Measurements from ENCODE around the gene PRKD2. TPM values are rescaled to one million over a fixed set of nuclear protein-coding genes. Genes with fewer than 3 reads are reported as not detected.
"Not testable (repeated sequence)": the region's sequence is repeated elsewhere in the genome, so short reads cannot be mapped to it uniquely, and the experiment has no call there.

PRKD2 gene
- polyA plus RNA-seq, 1 donor from 2014 or later, result 8.0 TPM

DNA sequence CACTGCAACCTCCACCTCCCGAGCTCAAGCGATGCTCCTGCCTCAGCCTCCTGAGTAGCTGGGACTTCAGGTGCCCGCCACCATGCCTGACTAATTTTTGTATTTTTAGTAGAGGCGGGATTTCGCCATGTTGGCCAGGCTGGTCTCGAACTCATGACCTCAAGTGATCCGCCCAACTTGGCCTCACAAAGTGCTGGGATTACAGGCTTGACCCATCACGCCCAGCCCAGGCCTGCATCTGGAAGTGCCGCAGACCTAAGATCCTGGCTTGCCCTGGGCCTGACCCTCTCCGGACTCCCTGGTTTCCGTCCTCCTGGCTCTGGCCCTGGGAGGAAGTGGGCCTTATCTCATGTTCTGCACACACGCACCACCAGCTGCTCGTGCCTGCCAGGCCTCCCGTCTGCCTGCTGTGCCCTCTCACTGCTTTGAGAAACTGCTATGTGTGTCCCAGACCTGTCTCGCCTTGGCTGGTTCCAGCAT, 87.3 kb downstream of the PRKD2 start:
- H3K9ac ChIP-seq (ENCODE audit: low read length), result no peak overlapping the region
- TF ChIP-seq, protein P1, sequence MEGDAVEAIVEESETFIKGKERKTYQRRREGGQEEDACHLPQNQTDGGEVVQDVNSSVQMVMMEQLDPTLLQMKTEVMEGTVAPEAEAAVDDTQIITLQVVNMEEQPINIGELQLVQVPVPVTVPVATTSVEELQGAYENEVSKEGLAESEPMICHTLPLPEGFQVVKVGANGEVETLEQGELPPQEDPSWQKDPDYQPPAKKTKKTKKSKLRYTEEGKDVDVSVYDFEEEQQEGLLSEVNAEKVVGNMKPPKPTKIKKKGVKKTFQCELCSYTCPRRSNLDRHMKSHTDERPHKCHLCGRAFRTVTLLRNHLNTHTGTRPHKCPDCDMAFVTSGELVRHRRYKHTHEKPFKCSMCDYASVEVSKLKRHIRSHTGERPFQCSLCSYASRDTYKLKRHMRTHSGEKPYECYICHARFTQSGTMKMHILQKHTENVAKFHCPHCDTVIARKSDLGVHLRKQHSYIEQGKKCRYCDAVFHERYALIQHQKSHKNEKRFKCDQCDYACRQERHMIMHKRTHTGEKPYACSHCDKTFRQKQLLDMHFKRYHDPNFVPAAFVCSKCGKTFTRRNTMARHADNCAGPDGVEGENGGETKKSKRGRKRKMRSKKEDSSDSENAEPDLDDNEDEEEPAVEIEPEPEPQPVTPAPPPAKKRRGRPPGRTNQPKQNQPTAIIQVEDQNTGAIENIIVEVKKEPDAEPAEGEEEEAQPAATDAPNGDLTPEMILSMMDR (IDR thresholded peaks at IDR 0.05; ENCODE audit: poor library complexity, severe bottlenecking), result no peak
- TF ChIP-seq TAF1 (IDR thresholded peaks at IDR 0.05; ENCODE audit: low read depth), result no peak
- TF ChIP-seq EP300 (conservative IDR thresholded peaks at IDR 0.05; ENCODE audit: poor library complexity, severe bottlenecking), result no peak
- no peak for TF ChIP-seq SMC3 (conservative IDR thresholded peaks at IDR 0.05; ENCODE audit: poor library complexity)
- no peak for TF ChIP-seq MXI1 (conservative IDR thresholded peaks at IDR 0.05; ENCODE audit: poor library complexity, severe bottlenecking)
- TF ChIP-seq RAD21 (conservative IDR thresholded peaks at IDR 0.05), result no peak
- no peak for TF ChIP-seq POLR2AphosphoS5 (IDR thresholded peaks at IDR 0.05)
- TF ChIP-seq, protein P2, sequence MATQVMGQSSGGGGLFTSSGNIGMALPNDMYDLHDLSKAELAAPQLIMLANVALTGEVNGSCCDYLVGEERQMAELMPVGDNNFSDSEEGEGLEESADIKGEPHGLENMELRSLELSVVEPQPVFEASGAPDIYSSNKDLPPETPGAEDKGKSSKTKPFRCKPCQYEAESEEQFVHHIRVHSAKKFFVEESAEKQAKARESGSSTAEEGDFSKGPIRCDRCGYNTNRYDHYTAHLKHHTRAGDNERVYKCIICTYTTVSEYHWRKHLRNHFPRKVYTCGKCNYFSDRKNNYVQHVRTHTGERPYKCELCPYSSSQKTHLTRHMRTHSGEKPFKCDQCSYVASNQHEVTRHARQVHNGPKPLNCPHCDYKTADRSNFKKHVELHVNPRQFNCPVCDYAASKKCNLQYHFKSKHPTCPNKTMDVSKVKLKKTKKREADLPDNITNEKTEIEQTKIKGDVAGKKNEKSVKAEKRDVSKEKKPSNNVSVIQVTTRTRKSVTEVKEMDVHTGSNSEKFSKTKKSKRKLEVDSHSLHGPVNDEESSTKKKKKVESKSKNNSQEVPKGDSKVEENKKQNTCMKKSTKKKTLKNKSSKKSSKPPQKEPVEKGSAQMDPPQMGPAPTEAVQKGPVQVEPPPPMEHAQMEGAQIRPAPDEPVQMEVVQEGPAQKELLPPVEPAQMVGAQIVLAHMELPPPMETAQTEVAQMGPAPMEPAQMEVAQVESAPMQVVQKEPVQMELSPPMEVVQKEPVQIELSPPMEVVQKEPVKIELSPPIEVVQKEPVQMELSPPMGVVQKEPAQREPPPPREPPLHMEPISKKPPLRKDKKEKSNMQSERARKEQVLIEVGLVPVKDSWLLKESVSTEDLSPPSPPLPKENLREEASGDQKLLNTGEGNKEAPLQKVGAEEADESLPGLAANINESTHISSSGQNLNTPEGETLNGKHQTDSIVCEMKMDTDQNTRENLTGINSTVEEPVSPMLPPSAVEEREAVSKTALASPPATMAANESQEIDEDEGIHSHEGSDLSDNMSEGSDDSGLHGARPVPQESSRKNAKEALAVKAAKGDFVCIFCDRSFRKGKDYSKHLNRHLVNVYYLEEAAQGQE (IDR thresholded peaks at IDR 0.05; ENCODE audit: borderline replicate concordance), result no peak
- no peak for TF ChIP-seq EZH2 (IDR thresholded peaks at IDR 0.05; ENCODE audit: borderline replicate concordance, insufficient read depth, low read length, poor library complexity, severe bottlenecking)
- H3K27ac ChIP-seq (ENCODE audit: low read length), result no peak overlapping the region
- no peaks in the 10 kb centered on the region for H3K9me2 ChIP-seq (ENCODE audit: insufficient read depth, low read length)
- no peaks in the 10 kb centered on the region for H3K79me2 ChIP-seq (replicated peaks; ENCODE audit: insufficient read depth, low read length)
- H3K4me2 ChIP-seq (ENCODE audit: low read length), result no peak overlapping the region
- H3K27me3 ChIP-seq (ENCODE audit: insufficient read depth, low read depth, low read length), result peaks cover 2% of the 10 kb centered on the region
- no peaks in the 10 kb centered on the region for H3K36me3 ChIP-seq (ENCODE audit: insufficient read depth, low read length)
- no peaks in the 10 kb centered on the region for H3F3A ChIP-seq (ENCODE audit: insufficient read depth, low read length, poor library complexity, severe bottlenecking)
- H4K20me1 ChIP-seq (ENCODE audit: insufficient read depth), result no peaks in the 10 kb centered on the region
- no peaks in the 10 kb centered on the region for H3K9me3 ChIP-seq (ENCODE audit: low read length)
- no peak overlapping the region for H3K4me3 ChIP-seq (ENCODE audit: low read length)
- H2AFZ ChIP-seq (ENCODE audit: low read depth, low read length), result no peak overlapping the region

DNA sequence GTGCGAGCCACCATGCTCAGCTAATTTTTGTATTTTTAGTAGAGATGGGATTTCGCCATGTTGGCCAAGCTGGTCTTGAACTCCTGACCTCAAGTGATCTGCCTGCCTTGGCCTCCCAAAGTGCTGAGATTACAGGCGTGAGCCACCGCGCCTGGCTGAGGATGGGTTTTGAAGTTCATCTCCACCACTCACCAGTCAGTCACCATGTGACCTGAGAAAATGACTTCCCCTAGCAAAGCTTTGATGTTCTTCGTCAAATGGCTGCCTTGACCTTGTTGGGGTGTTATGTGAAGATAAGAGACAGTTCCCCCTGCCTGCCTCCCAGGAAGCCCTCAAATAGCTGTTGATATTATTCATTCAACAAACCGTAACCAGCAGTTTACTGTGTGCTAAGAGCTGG, 87.9 kb downstream of the PRKD2 start:
- H3K79me2 ChIP-seq (replicated peaks; ENCODE audit: insufficient read depth, low read length); H3K4me2 ChIP-seq (ENCODE audit: low read length); H4K20me1 ChIP-seq (ENCODE audit: insufficient read depth); H3K36me3 ChIP-seq (ENCODE audit: insufficient read depth, low read length); H3K27me3 ChIP-seq (ENCODE audit: insufficient read depth, low read depth, low read length); H3K4me3 ChIP-seq (ENCODE audit: low read length); H2AFZ ChIP-seq (ENCODE audit: low read depth, low read length); H3K27ac ChIP-seq (ENCODE audit: low read length); H3K9me3 ChIP-seq (ENCODE audit: low read length); H3K9ac ChIP-seq (ENCODE audit: low read length); H3K9me2 ChIP-seq (ENCODE audit: insufficient read depth, low read length); H3F3A ChIP-seq (ENCODE audit: insufficient read depth, low read length, poor library complexity, severe bottlenecking): not testable (repeated sequence)

DNA sequence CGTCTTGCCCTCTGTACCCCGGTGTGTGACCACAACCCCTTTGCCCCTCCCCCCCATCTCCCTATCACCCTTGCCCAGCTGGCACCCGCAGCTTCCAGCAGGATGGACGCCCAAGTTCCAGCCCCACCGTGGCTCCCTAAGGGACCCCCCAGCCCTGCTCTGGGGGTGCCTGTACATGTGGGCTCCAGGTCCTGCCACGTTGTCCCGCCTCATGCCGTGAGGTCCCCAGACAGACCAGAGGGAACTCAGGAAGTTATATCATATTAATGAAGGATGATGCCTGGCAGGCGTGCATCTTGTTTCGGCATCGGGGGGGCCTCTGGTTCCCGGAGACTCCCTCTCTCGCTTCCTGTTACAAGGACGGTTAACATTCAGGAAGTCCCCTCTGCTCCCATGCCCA, 90.5 kb downstream of the PRKD2 start:
- Histone ChIP-seq H3K4me2 (ENCODE audit: low read length) (no peak overlapping the region), H2AFZ (ENCODE audit: low read depth, low read length) (no peak overlapping the region), H3K4me3 (ENCODE audit: low read length) (no peak overlapping the region), H3K27me3 (ENCODE audit: insufficient read depth, low read depth, low read length) (no peaks in the 10 kb centered on the region), H3F3A (ENCODE audit: insufficient read depth, low read length, poor library complexity, severe bottlenecking) (no peaks in the 10 kb centered on the region), H3K36me3 (ENCODE audit: insufficient read depth, low read length) (no peaks in the 10 kb centered on the region), H4K20me1 (ENCODE audit: insufficient read depth) (no peaks in the 10 kb centered on the region), H3K79me2 (replicated peaks; ENCODE audit: insufficient read depth, low read length) (no peaks in the 10 kb centered on the region), H3K9me3 (ENCODE audit: low read length) (no peaks in the 10 kb centered on the region), H3K9me2 (ENCODE audit: insufficient read depth, low read length) (no peaks in the 10 kb centered on the region), H3K9ac (ENCODE audit: low read length) (no peak overlapping the region), H3K27ac (ENCODE audit: low read length) (no peak overlapping the region)
- no peak for TF ChIP-seq SMC3 (conservative IDR thresholded peaks at IDR 0.05; ENCODE audit: poor library complexity)
- TF ChIP-seq MXI1 (conservative IDR thresholded peaks at IDR 0.05; ENCODE audit: poor library complexity, severe bottlenecking), result no peak
- no peak for TF ChIP-seq EP300 (conservative IDR thresholded peaks at IDR 0.05; ENCODE audit: poor library complexity, severe bottlenecking)
- TF ChIP-seq POLR2AphosphoS5 (IDR thresholded peaks at IDR 0.05), result no peak
- no peak for TF ChIP-seq TAF1 (IDR thresholded peaks at IDR 0.05; ENCODE audit: low read depth)
- TF ChIP-seq, protein P2 (IDR thresholded peaks at IDR 0.05; ENCODE audit: borderline replicate concordance), result no peak
- no peak for TF ChIP-seq RAD21 (conservative IDR thresholded peaks at IDR 0.05)
- TF ChIP-seq EZH2 (IDR thresholded peaks at IDR 0.05; ENCODE audit: borderline replicate concordance, insufficient read depth, low read length, poor library complexity, severe bottlenecking), result no peak
- TF ChIP-seq, protein P1 (IDR thresholded peaks at IDR 0.05; ENCODE audit: poor library complexity, severe bottlenecking), result no peak
